Activated naive CD4-positive, alpha-beta T cell treated with anti-CD3 and anti-CD28 coated beads, Interleukin-2, amount 50 U/mL, for 72 hours (primary cell): ENCODE measurements around the gene RAI14. TPM values are rescaled to one million over a fixed set of nuclear protein-coding genes. Genes with fewer than 3 reads are reported as not detected.
"Not testable (repeated sequence)": the region's sequence is repeated elsewhere in the genome, so short reads cannot be mapped to it uniquely, and the experiment has no call there.

Source experiments
- ATAC-seq, 2 donors: fragments of 150-1000 bp; cut with Tn5 transposase; 2 replicates each; pipeline ENCODE4 v1.10.0; 2021; ENCODE audit warnings: mild to moderate bottlenecking in 2 of 2, moderate library complexity in 2 of 2
- DNase-seq, 2 donors: peaks; one replicate each; pipeline ENCODE4 v3.0.0; 2021 to 2022; ENCODE audit warnings: low spot score in 2 of 2
- H3K27ac Mint-ChIP-seq, 2 donors: one replicate each; pipeline ENCODE4 v1.8.0; 2022; ENCODE audit warnings: mild to moderate bottlenecking in 2 of 2, mixed read lengths in 2 of 2
- H3K36me3 Mint-ChIP-seq, 2 donors: one replicate each; pipeline ENCODE4 v1.8.0; 2022; ENCODE audit warnings: mixed read lengths in 2 of 2
- H3K9me3 Mint-ChIP-seq, 2 donors: one replicate each; pipeline ENCODE4 v1.8.0; 2022; ENCODE audit warnings: mixed read lengths in 2 of 2
- total RNA-seq, 2 donors: library from RNA; stranded (reverse); gene quantifications; one replicate each; pipeline ENCODE4 v1.2.3, GENCODE V29; 2022

RAI14 gene
- total RNA-seq, 2 donors from 2014 or later: 1.0 to 4.7 TPM

DNA sequence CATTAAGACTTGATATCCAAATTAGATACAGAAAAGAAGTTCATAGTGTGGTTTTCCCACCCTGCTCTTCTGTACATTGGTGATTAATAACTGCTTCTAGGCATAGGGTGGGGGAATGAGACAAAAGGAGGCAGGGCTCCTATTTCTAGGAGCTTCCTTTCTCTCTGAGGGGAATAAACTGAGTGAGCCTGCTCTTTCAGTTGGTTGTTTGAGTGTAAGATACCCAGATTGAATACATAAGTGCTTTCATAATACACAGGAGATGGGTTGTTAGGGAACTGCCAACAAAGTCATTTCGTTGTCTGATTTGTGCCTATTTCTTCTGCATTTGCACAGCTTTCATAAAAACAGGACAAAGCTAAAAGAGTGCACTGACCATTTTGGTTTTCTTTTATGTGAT is 133.9 kb downstream of the RAI14 start:
- H3K9me3 Mint-ChIP-seq: peaks cover 5 to 6% of the 10 kb centered on the region in 2 donors
- peaks cover 4 to 6% of the 10 kb centered on the region in 2 donors for H3K36me3 Mint-ChIP-seq
- ATAC-seq (no peak), DNase-seq (no peak)
- H3K27ac Mint-ChIP-seq: no peak overlapping the region

DNA sequence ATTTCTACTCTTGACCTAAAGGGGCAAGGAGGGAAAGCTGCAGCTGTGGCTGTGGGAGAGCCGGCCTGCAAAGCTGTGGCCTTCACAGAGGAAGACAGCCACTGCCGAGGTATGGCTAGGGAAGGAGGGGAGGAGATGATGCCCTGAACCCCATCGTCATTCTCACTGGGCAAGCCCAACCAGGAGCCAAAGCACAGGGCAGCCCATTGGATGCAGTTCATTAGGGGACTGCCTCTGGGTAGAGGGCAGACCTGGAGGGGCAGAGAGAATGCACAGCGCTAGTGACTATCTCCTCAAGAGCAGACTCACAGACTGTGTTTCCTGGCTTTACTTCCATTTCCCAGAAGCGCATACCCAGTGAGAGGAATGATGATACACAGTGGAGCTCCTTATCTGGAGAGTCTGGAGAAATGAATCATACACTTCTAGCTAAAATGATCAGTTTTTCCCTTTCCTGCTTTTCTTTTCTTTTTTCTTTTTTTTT is 135.7 kb downstream of the RAI14 start:
- no peak for ATAC-seq
- no peak for DNase-seq

DNA sequence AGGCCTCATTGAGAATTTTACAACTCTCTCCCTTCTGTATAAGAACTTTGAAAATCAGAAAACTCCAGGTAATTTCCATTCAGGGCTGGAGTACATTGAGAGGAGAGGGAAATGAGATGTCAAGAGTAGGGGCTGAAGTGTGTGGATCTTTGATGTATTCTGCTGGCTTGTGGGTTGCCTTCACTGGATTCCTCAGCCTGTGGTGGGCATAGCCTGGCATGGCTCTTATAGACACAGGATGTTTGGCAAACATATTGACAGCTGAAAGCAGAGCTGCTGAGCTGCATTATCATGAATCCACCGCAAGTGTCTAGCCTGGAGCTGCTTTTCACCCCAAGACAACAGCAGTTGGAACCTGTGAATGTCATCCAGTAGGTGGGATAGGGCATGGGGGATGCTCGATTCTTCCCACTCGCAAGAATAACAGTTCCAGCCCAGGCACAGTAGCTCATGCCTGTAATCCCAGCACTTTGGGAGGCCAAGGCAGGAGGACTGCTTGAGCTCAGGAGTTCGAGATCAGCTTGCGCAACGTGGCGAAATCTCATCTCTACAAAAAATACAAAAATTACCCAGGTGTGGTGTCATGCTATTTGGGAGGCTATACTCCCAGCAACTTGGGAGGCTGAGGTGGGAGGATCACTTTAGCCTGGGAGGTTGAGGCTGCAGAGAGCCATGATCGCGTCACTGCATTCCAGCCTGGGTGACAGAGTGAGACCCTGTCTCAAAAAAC is 146.9 kb downstream of the RAI14 start:
- DNase-seq: no peak
- no peak for ATAC-seq
- Mint-ChIP-seq H3K9me3 (no peaks in the 10 kb centered on the region), H3K36me3 (no peaks in the 10 kb centered on the region), H3K27ac (no peak overlapping the region)

More for the DNA sequence above, 135.7 kb downstream of the RAI14 start:
- H3K9me3 Mint-ChIP-seq: peaks cover 5 to 6% of the 10 kb centered on the region in 2 donors
- no peak overlapping the region for H3K27ac Mint-ChIP-seq
- peaks cover 0 to 6% of the 10 kb centered on the region in 2 donors for H3K36me3 Mint-ChIP-seq

DNA sequence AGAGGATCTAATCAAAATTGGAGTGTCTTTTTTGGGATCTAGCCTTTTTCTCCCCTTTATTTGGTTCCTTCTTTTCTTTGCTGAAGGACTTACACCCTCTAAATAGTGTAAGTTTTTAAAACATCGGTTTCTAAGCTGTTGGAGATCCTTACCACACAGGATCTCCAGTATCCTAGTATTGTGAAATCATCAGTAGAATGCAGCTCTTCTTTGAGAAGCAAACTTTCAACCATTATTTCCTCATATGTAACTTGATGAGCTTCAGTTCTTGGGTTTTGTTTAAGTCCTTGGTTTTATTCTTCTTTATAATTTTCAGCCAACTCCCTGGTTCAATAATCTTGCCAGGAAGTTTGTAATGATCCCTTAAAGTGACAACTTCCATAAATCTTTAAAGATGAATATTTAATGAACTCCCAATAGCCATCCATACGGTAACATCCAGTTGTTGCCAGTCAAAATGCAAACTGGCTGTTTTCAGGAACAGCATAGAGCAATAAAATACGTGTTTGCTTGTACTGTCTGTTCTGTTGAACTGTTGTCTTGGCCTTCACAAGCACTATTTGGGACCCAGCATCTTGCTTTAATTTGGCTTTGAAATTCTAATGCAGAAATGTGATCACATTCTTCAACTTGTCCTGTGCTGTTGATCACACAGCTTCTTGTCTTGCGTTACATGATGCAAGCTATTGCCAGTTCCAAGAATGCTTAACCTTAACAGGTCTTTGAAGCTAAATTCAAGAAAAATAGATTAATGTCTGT is 148.0 kb downstream of the RAI14 start:
- no peak for ATAC-seq
- no peaks in the 10 kb centered on the region for H3K9me3 Mint-ChIP-seq
- H3K36me3 Mint-ChIP-seq: no peaks in the 10 kb centered on the region
- no peak overlapping the region for H3K27ac Mint-ChIP-seq
- DNase-seq: no peak

DNA sequence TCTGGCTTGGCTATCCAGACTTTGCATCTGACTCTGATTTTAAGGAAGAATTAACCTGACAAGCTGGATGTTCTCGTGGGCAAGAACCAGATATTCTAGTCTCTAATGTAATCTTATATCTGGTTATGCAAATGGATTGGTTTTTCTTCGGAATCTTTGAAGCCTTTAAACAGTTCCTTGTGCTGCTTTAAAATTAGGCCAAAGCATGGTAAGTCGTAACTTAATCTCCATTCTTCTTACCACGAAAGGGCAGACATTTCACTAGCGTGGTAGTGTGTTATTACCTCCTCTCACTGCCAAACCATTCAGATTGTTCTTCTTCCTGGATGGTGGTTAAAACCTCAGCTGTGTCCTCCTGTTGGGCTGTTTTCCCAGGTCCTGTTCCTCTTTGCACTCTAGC is 148.8 kb downstream of the RAI14 start:
- no peak for DNase-seq

DNA sequence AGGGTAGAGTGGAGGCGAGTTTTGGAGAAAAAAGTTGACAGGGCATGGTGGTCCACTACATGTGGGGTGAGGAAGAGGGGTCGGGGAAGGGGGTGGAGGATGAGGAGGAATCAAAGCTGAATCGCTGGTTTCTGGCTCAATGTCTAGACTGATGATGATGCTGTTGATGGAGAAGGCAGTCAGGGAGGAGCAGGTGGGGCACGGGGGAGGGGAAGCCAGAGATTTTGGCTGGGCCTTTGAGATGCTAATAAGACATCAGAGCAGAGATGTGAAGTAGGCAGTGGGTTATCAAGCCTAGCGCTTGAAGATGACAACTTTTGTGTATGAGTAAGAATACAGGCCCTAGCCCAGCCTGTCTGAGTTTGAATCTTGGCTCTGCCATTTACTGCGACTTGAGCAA is 150.4 kb downstream of the RAI14 start:
- no peak for ATAC-seq
- H3K27ac Mint-ChIP-seq: no peak overlapping the region
- H3K36me3 Mint-ChIP-seq: no peaks in the 10 kb centered on the region
- H3K9me3 Mint-ChIP-seq: no peaks in the 10 kb centered on the region
- DNase-seq: no peak

More for the DNA sequence above, 148.8 kb downstream of the RAI14 start:
- no peak for ATAC-seq
- H3K9me3 Mint-ChIP-seq: no peaks in the 10 kb centered on the region
- no peaks in the 10 kb centered on the region for H3K36me3 Mint-ChIP-seq
- no peak overlapping the region for H3K27ac Mint-ChIP-seq

DNA sequence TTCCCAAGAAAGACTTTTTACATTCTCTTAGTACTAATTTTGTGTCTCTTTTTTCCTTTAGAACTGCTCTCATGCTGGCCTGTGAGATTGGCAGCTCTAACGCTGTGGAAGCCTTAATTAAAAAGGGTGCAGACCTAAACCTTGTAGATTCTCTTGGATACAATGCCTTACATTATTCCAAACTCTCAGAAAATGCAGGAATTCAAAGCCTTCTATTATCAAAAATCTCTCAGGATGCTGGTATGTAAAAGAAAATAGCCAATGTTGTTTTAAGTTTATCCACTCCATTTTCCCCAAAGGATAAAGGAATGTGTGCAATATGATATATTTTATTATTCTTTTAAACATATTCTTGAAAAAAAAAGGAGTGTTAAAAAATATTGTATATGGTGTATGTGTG is 155.6 kb downstream of the RAI14 start:
- Mint-ChIP-seq H3K36me3 (no peaks in the 10 kb centered on the region), H3K9me3 (no peaks in the 10 kb centered on the region)
- ATAC-seq: no peak

DNA sequence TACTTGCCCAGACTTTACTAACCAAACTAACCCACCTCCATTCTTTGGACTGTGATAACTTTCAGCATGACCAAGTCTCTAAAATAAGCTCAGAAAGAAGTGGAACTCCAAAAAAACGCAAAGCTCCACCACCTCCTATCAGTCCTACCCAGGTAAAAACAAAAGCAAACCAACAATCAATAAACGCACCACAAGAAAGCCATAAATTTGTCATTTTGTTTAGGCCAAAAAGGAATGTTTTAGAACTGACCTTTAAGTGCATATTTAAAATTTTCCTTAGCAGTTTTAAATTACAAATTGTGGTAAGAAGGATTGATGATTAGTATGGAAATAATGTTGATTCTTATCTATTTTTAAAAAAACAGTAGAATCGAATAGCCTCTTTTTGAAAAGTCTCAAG is 157.4 kb downstream of the RAI14 start:
- ATAC-seq (no peak), DNase-seq (no peak)
- no peak overlapping the region for H3K27ac Mint-ChIP-seq
- H3K36me3 Mint-ChIP-seq: no peaks in the 10 kb centered on the region
- no peaks in the 10 kb centered on the region for H3K9me3 Mint-ChIP-seq

More for the DNA sequence above, 155.6 kb downstream of the RAI14 start:
- DNase-seq: no peak
- no peak overlapping the region for H3K27ac Mint-ChIP-seq

DNA sequence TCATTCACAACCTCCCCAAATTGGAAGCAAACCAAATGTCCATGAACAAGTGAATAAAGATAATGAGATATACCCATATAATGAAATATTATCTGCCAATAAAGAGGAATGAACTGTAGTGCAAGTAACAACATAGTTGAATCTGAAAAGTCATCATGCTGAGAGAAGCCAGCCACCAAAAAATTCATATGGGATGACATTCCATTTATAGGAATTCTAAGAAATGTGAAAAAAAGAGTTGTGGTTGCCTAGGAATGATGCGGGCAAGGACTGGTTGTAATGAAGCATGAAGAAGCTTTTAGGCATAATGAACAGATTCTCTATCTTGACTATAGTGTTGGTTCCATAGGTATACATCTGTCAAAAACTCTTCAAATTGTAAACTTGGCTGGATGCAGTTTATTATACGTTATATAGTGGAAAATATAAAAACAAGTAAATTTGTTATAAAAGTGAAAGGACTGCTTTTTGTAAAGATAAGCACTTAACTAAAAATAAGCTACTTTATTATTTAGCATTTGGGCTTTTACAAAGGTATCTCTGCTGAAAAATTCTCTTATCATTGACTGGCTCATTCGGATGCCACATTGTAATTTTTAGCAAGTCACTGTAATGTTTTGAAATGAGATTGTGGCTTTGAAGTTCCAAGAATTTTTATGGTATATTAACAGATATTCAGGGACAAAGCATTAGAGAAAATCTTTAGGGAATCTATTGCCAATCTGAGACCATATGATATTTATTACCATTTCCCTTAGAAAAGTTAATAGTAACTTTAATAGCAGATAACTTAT is 161.6 kb downstream of the RAI14 start:
- no peaks in the 10 kb centered on the region for H3K36me3 Mint-ChIP-seq
- DNase-seq: no peak
- no peak overlapping the region for H3K27ac Mint-ChIP-seq
- no peak for ATAC-seq
- no peaks in the 10 kb centered on the region for H3K9me3 Mint-ChIP-seq

DNA sequence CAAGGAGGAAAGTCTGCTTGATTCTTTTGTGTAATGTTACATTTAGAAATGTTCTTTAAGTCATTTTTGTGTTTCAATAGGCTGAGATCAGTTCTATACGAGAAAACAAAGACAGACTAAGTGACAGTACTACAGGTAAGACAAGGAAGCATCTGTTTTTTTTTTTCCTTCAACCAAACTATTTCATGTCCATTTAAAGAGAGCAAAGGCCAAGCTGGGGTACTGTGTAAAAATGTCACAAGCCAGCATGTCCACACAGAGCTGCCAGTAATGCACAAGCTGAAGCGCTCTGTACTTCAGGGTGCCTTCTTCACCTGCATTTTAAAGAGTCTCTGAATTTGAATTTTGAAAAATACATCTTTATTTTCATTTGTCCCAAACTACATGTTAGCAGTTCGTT is 162.6 kb downstream of the RAI14 start:
- Mint-ChIP-seq H3K27ac (no peak overlapping the region), H3K9me3 (no peaks in the 10 kb centered on the region), H3K36me3 (no peaks in the 10 kb centered on the region)
- DNase-seq (no peak), ATAC-seq (no peak)

DNA sequence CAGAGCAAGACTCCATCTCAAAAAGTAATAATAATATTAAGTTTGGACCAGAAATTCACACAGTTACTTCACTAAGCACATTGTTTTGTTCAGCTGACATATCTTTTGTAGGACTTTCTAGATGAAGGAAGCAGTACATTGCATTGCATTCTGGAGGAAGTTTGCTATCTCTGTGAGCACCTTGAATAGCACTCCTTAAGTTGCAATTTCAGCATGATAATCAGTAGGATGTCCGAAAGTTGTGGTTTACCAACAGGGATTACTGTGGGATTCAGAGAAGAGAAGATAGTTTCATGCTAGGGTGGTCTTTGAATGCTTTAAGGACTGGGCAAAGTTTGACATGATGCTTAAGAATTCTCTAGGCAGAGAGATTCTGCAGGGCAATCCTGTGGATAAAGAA is 164.5 kb downstream of the RAI14 start:
- ATAC-seq (no peak), DNase-seq (no peak)
- Mint-ChIP-seq H3K9me3 (no peaks in the 10 kb centered on the region), H3K36me3 (no peaks in the 10 kb centered on the region), H3K27ac (no peak overlapping the region)

DNA sequence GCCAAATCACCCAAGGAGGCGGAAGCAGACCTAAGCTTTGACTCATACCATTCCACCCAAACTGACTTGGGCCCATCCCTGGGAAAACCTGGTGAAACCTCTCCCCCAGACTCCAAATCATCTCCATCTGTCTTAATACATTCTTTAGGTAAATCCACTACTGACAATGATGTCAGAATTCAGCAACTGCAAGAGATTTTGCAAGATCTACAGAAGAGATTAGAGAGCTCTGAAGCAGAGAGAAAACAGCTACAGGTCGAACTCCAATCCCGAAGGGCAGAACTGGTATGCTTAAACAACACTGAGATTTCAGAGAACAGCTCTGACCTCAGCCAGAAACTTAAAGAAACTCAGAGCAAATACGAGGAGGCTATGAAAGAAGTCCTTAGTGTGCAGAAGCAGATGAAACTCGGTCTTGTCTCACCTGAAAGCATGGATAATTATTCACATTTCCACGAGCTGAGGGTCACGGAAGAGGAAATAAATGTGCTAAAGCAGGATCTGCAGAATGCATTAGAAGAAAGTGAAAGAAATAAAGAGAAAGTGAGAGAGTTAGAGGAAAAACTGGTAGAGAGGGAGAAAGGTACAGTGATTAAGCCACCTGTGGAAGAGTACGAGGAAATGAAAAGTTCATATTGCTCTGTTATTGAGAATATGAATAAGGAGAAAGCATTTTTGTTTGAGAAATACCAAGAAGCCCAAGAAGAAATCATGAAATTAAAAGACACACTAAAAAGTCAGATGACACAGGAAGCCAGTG is 167.0 kb downstream of the RAI14 start:
- no peak overlapping the region for H3K27ac Mint-ChIP-seq
- no peaks in the 10 kb centered on the region for H3K36me3 Mint-ChIP-seq
- DNase-seq (no peak), ATAC-seq (no peak)
- H3K9me3 Mint-ChIP-seq: no peaks in the 10 kb centered on the region

DNA sequence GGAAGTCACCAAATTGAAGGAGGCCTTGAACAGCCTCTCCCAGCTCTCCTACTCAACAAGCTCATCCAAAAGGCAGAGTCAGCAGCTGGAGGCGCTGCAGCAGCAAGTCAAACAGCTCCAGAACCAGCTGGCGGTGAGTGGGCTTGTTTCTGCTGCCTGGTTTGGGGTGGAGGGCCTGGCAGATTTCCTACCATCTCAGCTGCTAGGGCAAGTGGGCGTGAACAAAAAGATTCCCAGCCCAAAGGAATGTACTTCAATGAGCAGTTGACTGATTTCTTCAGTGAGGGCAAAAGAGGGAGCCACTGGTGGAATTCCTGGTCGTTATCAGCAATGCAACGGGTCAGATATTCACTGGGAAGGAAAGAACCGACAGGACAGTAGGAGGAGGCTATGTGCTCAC is 170.2 kb downstream of the RAI14 start:
- DNase-seq: no peak
- Mint-ChIP-seq H3K27ac (no peak overlapping the region), H3K36me3 (no peaks in the 10 kb centered on the region), H3K9me3 (no peaks in the 10 kb centered on the region)
- ATAC-seq: no peak

DNA sequence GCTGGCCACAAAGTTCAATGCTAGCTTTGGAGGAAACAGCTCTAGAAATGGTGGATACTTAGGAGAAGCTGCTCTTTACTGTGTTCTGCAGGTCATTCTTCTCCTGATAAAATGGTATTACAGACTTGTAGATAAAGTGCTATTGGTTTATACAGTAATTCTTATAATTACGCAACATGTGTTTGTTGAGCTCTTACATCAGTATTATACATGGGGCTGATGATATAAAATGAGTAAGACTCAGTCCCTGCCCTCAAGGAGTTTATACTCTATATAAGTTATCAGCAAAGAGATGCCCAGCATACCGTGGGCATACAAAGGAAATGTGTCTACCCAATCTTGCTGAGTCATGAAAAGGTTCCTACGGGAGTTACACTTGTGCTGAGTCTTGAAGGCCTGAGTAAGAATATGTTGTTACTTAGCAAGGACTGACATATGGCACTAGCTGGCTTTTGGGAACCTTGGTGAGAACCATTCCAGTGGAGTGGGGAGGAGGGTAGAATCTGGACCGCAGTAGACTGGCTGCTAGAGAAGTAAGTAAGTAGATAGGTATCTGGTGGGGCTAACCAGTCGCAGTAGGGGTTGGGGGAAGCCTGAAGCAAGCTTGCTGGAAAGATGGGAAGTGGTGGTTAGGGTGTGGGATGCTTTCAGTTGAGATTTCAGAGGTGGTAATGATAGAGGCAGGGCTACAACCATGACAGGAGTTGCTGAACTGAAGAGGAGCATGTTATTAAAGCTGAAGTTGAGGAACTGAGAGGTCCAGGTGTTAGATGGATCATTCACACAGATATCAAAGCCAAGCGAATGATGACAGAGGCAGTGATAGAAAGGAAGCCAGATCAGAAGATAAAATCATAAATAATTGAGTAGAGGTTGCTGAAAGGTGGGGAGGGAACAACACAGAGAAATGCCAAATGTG is 171.7 kb downstream of the RAI14 start:
- no peaks in the 10 kb centered on the region for H3K36me3 Mint-ChIP-seq

DNA sequence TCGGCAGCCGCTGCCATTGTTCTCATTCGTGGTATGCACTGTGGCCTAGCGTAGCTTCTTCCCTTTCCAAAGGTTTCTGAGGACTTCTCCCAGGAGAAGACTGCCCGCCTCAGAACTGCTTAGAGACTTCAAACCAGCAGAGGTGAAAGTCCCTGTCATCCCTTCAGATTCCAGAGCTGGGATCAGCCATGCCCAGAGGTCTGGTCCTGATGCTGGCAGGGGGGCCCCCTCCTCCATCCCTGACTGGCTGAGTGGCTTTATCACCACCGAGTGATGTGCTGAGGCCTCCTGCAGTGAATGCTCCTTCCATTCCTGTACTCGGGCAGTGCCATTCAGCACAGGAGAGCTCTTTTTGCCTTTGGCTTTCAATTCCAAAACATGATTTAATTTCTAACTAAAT is 174.7 kb downstream of the RAI14 start:
- ATAC-seq, H3K9me3 Mint-ChIP-seq, H3K36me3 Mint-ChIP-seq, DNase-seq, H3K27ac Mint-ChIP-seq: not testable (repeated sequence)

More for the DNA sequence above, 171.7 kb downstream of the RAI14 start:
- Mint-ChIP-seq H3K9me3 (no peaks in the 10 kb centered on the region), H3K27ac (peak overlapping the region in 1 of 2 donors; percentile 15)
- ATAC-seq: no peak
- no peak for DNase-seq
